Neutrophil (primary cell): ENCODE data around the gene TDO2.
"Not testable (repeated sequence)": the region's sequence is repeated elsewhere in the genome, so short reads cannot be mapped to it uniquely, and the experiment has no call there.

Source experiments
- H3K27ac ChIP-seq: fragments of 200-600 bp; sonication (generic); 2 replicates; pipeline ENCODE4 v1.5.1; 2016; ENCODE audit warnings: mild to moderate bottlenecking, moderate library complexity
- H3K27me3 ChIP-seq: fragments of 200-600 bp; sonication (generic); 2 replicates; pipeline ENCODE4 v1.6.0; 2016; ENCODE audit warnings: mild to moderate bottlenecking
- H3K36me3 ChIP-seq: fragments of 200-600 bp; sonication (generic); 2 replicates; pipeline ENCODE4 v1.5.1; 2017
- H3K4me1 ChIP-seq, 2 experiments: fragments of 200-600 bp in 1 of 2; sonication (generic) in 1 of 2; 1 replicate in 1 of 2; 2 replicates in 1 of 2; pipeline versions ENCODE4 v1.5.1 to v1.6.1; 2013 to 2016; ENCODE audit warnings: low read depth in 1 of 2, low read length in 1 of 2, mild to moderate bottlenecking in 1 of 2, moderate library complexity in 1 of 2; ENCODE audit not compliant: control insufficient read depth in 1 of 2, insufficient read depth in 1 of 2
- H3K4me3 ChIP-seq, 2 experiments: fragments of 200-600 bp in 1 of 2; sonication (generic) in 1 of 2; 1 replicate in 1 of 2; 2 replicates in 1 of 2; pipeline ENCODE4 v1.5.1; 2013 to 2016; ENCODE audit warnings: low read depth in 1 of 2, low read length in 1 of 2, mild to moderate bottlenecking in 1 of 2, moderate library complexity in 1 of 2
- H3K9me3 ChIP-seq: fragments of 200-600 bp; sonication (generic); 2 replicates; pipeline ENCODE4 v1.5.1; 2016
- TF ChIP-seq, protein P1 (sequence below): fragments of 200-600 bp; sonication (generic); IDR thresholded peaks from 2 replicates; pipeline ENCODE4 v1.5.1; 2016; ENCODE audit warnings: antibody characterized with exemption

The TDO2 gene

DNA sequence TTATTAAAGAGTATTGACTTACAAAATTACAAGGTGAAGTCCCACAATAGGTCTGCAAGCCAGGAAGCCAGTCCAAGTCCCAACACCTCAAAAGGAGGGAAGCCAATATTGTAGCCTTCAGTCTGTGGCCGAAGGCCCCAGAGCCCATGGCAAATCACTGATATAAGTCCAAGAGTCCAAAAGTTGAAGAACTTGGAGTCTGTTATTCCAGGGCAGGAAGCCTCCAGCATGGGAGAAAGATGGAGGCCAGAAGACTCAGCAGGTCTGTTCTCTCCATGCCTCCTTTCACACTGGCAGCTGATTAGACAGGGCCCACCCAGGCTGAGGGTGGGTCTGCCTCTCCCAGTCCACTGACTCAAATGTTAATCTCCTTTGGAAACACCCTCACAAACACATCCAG lies 18.1 kb downstream of the TDO2 start:
- Histone ChIP-seq H3K36me3 (no peaks in the 10 kb centered on the region), H3K4me1 (no peaks in the 10 kb centered on the region), H3K27me3 (no peaks in the 10 kb centered on the region), H3K4me3 (no peak overlapping the region), H3K9me3 (no peaks in the 10 kb centered on the region), H3K27ac (no peak overlapping the region)
- TF ChIP-seq, protein P1, sequence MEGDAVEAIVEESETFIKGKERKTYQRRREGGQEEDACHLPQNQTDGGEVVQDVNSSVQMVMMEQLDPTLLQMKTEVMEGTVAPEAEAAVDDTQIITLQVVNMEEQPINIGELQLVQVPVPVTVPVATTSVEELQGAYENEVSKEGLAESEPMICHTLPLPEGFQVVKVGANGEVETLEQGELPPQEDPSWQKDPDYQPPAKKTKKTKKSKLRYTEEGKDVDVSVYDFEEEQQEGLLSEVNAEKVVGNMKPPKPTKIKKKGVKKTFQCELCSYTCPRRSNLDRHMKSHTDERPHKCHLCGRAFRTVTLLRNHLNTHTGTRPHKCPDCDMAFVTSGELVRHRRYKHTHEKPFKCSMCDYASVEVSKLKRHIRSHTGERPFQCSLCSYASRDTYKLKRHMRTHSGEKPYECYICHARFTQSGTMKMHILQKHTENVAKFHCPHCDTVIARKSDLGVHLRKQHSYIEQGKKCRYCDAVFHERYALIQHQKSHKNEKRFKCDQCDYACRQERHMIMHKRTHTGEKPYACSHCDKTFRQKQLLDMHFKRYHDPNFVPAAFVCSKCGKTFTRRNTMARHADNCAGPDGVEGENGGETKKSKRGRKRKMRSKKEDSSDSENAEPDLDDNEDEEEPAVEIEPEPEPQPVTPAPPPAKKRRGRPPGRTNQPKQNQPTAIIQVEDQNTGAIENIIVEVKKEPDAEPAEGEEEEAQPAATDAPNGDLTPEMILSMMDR: no peak

DNA sequence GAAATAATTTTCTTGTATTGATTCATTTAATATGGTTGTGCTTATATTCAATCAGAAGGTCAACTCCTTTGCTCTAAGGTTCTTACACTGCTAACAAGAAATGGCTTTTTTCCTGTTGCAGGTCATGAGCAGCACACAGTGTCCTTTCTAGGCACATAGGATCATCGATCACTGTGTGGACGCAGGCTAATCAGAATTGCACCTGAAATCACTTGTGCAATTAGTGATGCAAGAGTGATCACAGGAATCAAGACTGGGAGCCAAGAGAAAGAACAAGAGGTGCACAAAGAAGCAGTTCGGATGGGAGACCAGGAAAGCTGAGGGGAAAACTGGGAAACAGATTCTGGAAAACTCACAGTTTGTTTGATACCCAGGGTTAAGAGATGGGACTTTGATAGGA lies 21.1 kb downstream of the TDO2 start:
- H3K27ac ChIP-seq: no peak overlapping the region
- H3K27me3 ChIP-seq: no peaks in the 10 kb centered on the region
- H3K4me1 ChIP-seq: no peaks in the 10 kb centered on the region
- H3K9me3 ChIP-seq: no peaks in the 10 kb centered on the region
- no peak overlapping the region for H3K4me3 ChIP-seq
- TF ChIP-seq, protein P1: no peak
- no peaks in the 10 kb centered on the region for H3K36me3 ChIP-seq

DNA sequence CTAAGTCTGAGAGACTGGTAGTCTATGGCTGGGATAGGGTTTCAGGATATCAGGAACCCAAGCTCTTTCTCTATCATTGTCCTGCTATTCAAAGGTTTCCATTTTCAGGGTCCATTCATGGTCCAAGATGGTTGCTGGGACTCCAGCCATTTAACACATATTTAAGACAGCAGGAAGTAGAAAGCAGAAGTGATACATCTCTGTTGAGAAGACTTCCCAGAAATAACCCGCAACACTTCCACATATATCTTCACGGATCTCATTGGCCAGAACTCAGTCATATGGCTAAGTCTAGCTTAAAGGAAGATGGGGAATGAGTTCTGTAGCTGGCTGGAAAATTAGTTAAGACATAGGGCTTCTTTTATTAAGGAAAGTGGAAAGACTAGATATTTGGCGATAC lies 26.3 kb downstream of the TDO2 start:
- H3K27me3 ChIP-seq: no peaks in the 10 kb centered on the region
- H3K4me3 ChIP-seq: no peak overlapping the region
- no peak overlapping the region for H3K27ac ChIP-seq
- H3K4me1 ChIP-seq: no peaks in the 10 kb centered on the region
- TF ChIP-seq, protein P1: no peak
- no peaks in the 10 kb centered on the region for H3K36me3 ChIP-seq
- no peaks in the 10 kb centered on the region for H3K9me3 ChIP-seq

DNA sequence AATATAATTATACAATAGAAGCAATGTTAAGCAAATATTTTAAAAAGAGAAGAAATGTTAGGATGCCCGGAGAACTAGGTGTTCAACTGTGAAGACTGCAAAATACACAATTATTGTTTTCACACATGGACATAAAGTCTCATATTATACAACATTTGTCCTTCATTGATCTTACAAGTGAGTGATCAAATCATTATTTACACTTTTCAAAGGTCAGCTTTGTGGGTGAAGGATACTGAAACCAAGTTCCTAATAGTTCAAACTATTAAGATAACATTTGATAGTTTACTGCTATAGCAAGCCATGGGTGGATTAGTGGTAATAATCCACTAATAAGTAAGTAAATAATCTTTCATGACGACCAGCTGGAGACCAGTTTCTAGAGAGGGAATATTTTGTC lies 26.8 kb downstream of the TDO2 start:
- Histone ChIP-seq H3K9me3 (no peaks in the 10 kb centered on the region), H3K27me3 (no peaks in the 10 kb centered on the region), H3K4me1 (no peaks in the 10 kb centered on the region), H3K4me3 (no peak overlapping the region), H3K36me3 (no peaks in the 10 kb centered on the region), H3K27ac (no peak overlapping the region)
- TF ChIP-seq, protein P1: no peak

DNA sequence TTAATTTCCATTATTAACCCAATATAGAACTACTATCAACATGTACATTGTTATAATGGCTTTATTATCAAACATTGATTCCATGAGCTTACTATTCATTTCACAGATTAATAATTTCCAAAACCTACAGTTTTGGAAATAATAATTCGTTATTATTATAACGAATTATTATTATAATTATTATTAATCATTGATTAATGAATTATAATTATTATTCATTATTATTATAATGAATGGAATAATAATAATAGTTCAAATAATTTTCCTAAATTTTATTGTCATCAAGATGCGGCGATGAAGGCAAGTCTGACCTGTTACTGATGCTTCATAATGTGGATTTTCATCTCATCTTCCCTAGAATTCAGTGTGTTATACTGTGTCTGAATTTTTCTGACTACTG lies 28.1 kb downstream of the TDO2 start:
- H3K27me3 ChIP-seq: no peaks in the 10 kb centered on the region
- no peak overlapping the region for H3K27ac ChIP-seq
- H3K36me3 ChIP-seq: no peaks in the 10 kb centered on the region
- H3K4me1 ChIP-seq: no peaks in the 10 kb centered on the region
- H3K9me3 ChIP-seq: no peaks in the 10 kb centered on the region
- H3K4me3 ChIP-seq: no peak overlapping the region
- TF ChIP-seq, protein P1: no peak

DNA sequence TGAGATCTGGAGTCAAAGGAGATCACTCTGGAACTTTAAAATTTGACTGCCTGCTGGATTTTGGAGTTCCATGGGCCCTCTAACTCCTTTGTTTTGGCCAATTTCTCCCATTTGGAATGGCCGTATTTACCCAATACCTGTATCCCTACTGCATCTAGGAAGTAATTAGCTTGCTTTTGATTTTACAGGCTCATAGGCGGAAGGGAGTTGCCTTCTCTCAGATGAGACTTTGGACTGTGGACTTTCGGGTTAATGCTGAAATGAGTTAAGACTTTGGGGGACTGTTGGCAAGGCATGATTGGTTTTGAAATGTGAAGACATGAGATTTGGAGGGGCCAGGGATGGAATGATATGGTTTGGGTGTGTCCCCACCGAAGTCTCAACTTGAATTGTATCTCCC lies 31.1 kb downstream of the TDO2 start:
- not testable (repeated sequence) for H3K4me3 ChIP-seq, H3K27ac ChIP-seq, H3K9me3 ChIP-seq, H3K36me3 ChIP-seq, H3K4me1 ChIP-seq, H3K27me3 ChIP-seq
